ENCODE data around the gene CASKIN1.

Gene CASKIN1

GRCh38 chr16:2161911-2162310 is 34.5 kb downstream of the CASKIN1 start:
- no peak for DNase-seq
- intact Hi-C loops (cut with DNase I), result no loop called here

- intact Hi-C loops (cut with DNase I), result no loop called here
- no peak for DNase-seq
Observed at GRCh38 chr16:2160915-2161551, 35.4 kb downstream of the CASKIN1 start.

- intact Hi-C loops (cut with DNase I), result loop anchor here (5.0 kb wide), 1 partner anchor 48 kb away; the partner anchor contains the start of gene MLST8
- peak in 8 of 10 donors; percentile 40 to 91 (median 64) for DNase-seq
Observed at GRCh38 chr16:2159175-2159838, 37.1 kb downstream of the CASKIN1 start.

- DNase-seq, result peak in 1 of 10 donors; percentile 79
- intact Hi-C loops (cut with DNase I), result loop anchor here (5.0 kb wide), 1 partner anchor 49 kb away; the partner anchor contains the start of gene MLST8
Observed at GRCh38 chr16:2158262-2158638, 38.2 kb downstream of the CASKIN1 start.

GRCh38 chr16:2157480-2158261 is 38.7 kb downstream of the CASKIN1 start:
- peak in 1 of 10 donors; percentile 87 for DNase-seq
- intact Hi-C loops (cut with DNase I), result loop anchor here (5.0 kb wide), 1 partner anchor 50 kb away; the partner anchor contains the start of gene MLST8

- DNase-seq, result no peak
- intact Hi-C loops (cut with DNase I), result loop anchor here (5.0 kb wide), 1 partner anchor 50 kb away; the partner anchor contains the start of gene MLST8
Observed at GRCh38 chr16:2156849-2157224, 39.6 kb downstream of the CASKIN1 start.

GRCh38 chr16:2155977-2156848 is 40.2 kb downstream of the CASKIN1 start:
- DNase-seq, result peak in 1 of 10 donors; percentile 83
- intact Hi-C loops (cut with DNase I), result loop anchor here (1.0 to 5.0 kb wide), 3 partner anchors 35 to 95 kb away; partner anchors contain the start of genes ECI1 and MLST8

GRCh38 chr16:2155091-2155950 is 41.1 kb downstream of the CASKIN1 start, which contains the start of gene TRAF7:
Gene TRAF7 (plus strand): TSS chr16:2155782. CDS start chr16:2163921, 8,139 bp downstream.
- intact Hi-C loops (cut with DNase I), result loop anchor here (1.0 to 5.0 kb wide), 3 partner anchors 34 to 96 kb away; partner anchors contain the start of genes ECI1 and MLST8
- peak; percentile 97 to 100 (median 99) for DNase-seq

- intact Hi-C loops (cut with DNase I), result loop anchor here (1.0 to 5.0 kb wide), 3 partner anchors 33 to 97 kb away; partner anchors contain the start of genes ECI1 and MLST8
- DNase-seq, result no peak
Observed at GRCh38 chr16:2154533-2155090, 41.8 kb downstream of the CASKIN1 start.

GRCh38 chr16:2152695-2153506 is 43.5 kb downstream of the CASKIN1 start:
- intact Hi-C loops (cut with DNase I), result no loop called here
- DNase-seq, result peak in 2 of 10 donors; percentile 77 to 79

GRCh38 chr16:2151188-2152091 is 45.0 kb downstream of the CASKIN1 start:
- intact Hi-C loops (cut with DNase I), result no loop called here
- DNase-seq, result no peak

- intact Hi-C loops (cut with DNase I), result no loop called here
- DNase-seq, result peak in 2 of 10 donors; percentile 65 to 81
Observed at GRCh38 chr16:2150418-2151187, 45.8 kb downstream of the CASKIN1 start.

- intact Hi-C loops (cut with DNase I), result no loop called here
- DNase-seq, result peak in 1 of 10 donors; percentile 81
Observed at GRCh38 chr16:2149630-2150417, 46.6 kb downstream of the CASKIN1 start.

- peak in 2 of 10 donors; percentile 76 to 83 for DNase-seq
- intact Hi-C loops (cut with DNase I), result no loop called here
Observed at GRCh38 chr16:2148714-2149629, 47.4 kb downstream of the CASKIN1 start.
